ENCODE data around the gene ZNF638.

Gene ZNF638

GRCh38 chr2:71358931-71359671 is 27.5 kb downstream of the ZNF638 start:
- H2AFZ ChIP-seq (ENCODE audit: low read length): no peak overlapping the region
- H3K4me2 ChIP-seq (ENCODE audit: low read length): no peak overlapping the region
- H3K27ac ChIP-seq (ENCODE audit: low read depth, low read length, poor library complexity, severe bottlenecking): no peak overlapping the region
- H3K27me3 ChIP-seq (ENCODE audit: insufficient read depth, low read length): no peaks in the 10 kb centered on the region
- H3K9me3 ChIP-seq (ENCODE audit: low read length): no peaks in the 10 kb centered on the region
- H3K9ac ChIP-seq (ENCODE audit: low read length): no peak overlapping the region
- TF ChIP-seq EZH2 (IDR thresholded peaks at IDR 0.05; ENCODE audit: borderline replicate concordance, low read length): no peak
- TF ChIP-seq CTCF (IDR thresholded peaks at IDR 0.05; ENCODE audit: low read length): no peak
- no peaks in the 10 kb centered on the region for H3F3A ChIP-seq (ENCODE audit: insufficient read depth, low read length)
- H3K9me2 ChIP-seq (ENCODE audit: low read depth, low read length): no peaks in the 10 kb centered on the region
- no peaks in the 10 kb centered on the region for H3K4me1 ChIP-seq (ENCODE audit: insufficient read depth, low read length, severe bottlenecking)
- H4K20me1 ChIP-seq (ENCODE audit: insufficient read depth, low read length): no peaks in the 10 kb centered on the region
- H3K36me3 ChIP-seq (ENCODE audit: insufficient read depth, low read length): peaks cover 88% of the 10 kb centered on the region
- H3K4me3 ChIP-seq (ENCODE audit: low read depth, low read length, poor library complexity, severe bottlenecking): no peak overlapping the region
- H3K79me2 ChIP-seq (ENCODE audit: insufficient read depth, low read length): peaks cover 19% of the 10 kb centered on the region; the same call in 1 of the 2 replicates

GRCh38 chr2:71360434-71360975 is 28.9 kb downstream of the ZNF638 start:
- H3K36me3 ChIP-seq (ENCODE audit: insufficient read depth, low read length): peaks cover 92% of the 10 kb centered on the region
- no peak overlapping the region for H3K4me3 ChIP-seq (ENCODE audit: low read depth, low read length, poor library complexity, severe bottlenecking)
- TF ChIP-seq CTCF (IDR thresholded peaks at IDR 0.05; ENCODE audit: low read length): no peak
- TF ChIP-seq EZH2 (IDR thresholded peaks at IDR 0.05; ENCODE audit: borderline replicate concordance, low read length): no peak
- H3F3A ChIP-seq (ENCODE audit: insufficient read depth, low read length): no peaks in the 10 kb centered on the region
- peaks cover 13% of the 10 kb centered on the region; the same call in 1 of the 2 replicates for H3K79me2 ChIP-seq (ENCODE audit: insufficient read depth, low read length)
- no peaks in the 10 kb centered on the region for H3K27me3 ChIP-seq (ENCODE audit: insufficient read depth, low read length)
- no peak overlapping the region for H3K27ac ChIP-seq (ENCODE audit: low read depth, low read length, poor library complexity, severe bottlenecking)
- H3K4me1 ChIP-seq (ENCODE audit: insufficient read depth, low read length, severe bottlenecking): no peaks in the 10 kb centered on the region
- H4K20me1 ChIP-seq (ENCODE audit: insufficient read depth, low read length): no peaks in the 10 kb centered on the region
- no peak overlapping the region for H2AFZ ChIP-seq (ENCODE audit: low read length)
- no peaks in the 10 kb centered on the region for H3K9me2 ChIP-seq (ENCODE audit: low read depth, low read length)
- H3K9ac ChIP-seq (ENCODE audit: low read length): no peak overlapping the region
- no peak overlapping the region for H3K4me2 ChIP-seq (ENCODE audit: low read length)
- no peaks in the 10 kb centered on the region for H3K9me3 ChIP-seq (ENCODE audit: low read length)

GRCh38 chr2:71361631-71362030 is 30.0 kb downstream of the ZNF638 start:
- H3K27ac ChIP-seq (ENCODE audit: low read depth, low read length, poor library complexity, severe bottlenecking): no peak overlapping the region
- TF ChIP-seq EZH2 (IDR thresholded peaks at IDR 0.05; ENCODE audit: borderline replicate concordance, low read length) (no peak), CTCF (IDR thresholded peaks at IDR 0.05; ENCODE audit: low read length) (no peak)
- no peaks in the 10 kb centered on the region for H3K27me3 ChIP-seq (ENCODE audit: insufficient read depth, low read length)
- peaks cover 94% of the 10 kb centered on the region for H3K36me3 ChIP-seq (ENCODE audit: insufficient read depth, low read length)
- H3K4me1 ChIP-seq (ENCODE audit: insufficient read depth, low read length, severe bottlenecking): no peaks in the 10 kb centered on the region
- H3K9me2 ChIP-seq (ENCODE audit: low read depth, low read length): no peaks in the 10 kb centered on the region
- H3K79me2 ChIP-seq (ENCODE audit: insufficient read depth, low read length): peaks cover 7% of the 10 kb centered on the region
- no peak overlapping the region for H3K9ac ChIP-seq (ENCODE audit: low read length)
- H3K4me2 ChIP-seq (ENCODE audit: low read length): no peak overlapping the region
- no peaks in the 10 kb centered on the region for H3K9me3 ChIP-seq (ENCODE audit: low read length)
- H3F3A ChIP-seq (ENCODE audit: insufficient read depth, low read length): no peaks in the 10 kb centered on the region
- no peaks in the 10 kb centered on the region for H4K20me1 ChIP-seq (ENCODE audit: insufficient read depth, low read length)
- no peak overlapping the region for H2AFZ ChIP-seq (ENCODE audit: low read length)
- no peak overlapping the region for H3K4me3 ChIP-seq (ENCODE audit: low read depth, low read length, poor library complexity, severe bottlenecking)

All from OCI-LY1 (cell line).